NCI-H2107 (cell line): Measurements from ENCODE around the gene SLC24A5.

ENCODE experiments used
- DNase-seq: peaks from one replicate; lab custom pipeline; 2025; lab: John Stamatoyannopoulos, UW

Gene SLC24A5

DNA sequence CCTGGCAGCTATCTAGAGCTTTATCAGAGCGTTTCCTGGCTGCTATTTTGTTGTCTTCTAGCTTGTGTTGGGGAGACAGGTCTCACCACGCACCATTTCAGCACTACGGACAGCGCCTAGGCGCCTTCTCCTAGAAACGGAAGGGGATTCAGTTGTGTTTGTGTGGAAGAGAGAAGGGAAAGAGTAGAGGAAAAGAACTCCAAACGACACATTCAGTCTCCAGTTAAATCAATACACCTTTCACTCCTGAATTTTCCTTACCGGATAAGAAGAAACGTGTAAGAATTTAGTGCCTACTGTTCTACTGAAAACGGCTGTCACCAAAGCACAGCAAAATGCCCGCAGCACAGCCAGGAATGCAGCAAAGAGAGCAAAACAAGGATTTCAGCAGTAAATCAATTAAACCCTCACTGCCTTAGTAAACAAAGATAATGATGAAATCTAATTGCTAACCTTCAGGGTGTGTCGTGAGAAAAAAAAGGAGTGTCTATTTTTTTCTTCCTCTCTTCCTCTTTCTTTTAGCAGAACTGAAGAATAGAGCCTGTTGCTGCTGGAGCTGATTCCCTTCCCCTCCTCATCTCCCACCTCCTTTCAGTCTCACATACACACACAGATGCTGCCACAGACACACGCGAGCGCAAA is 70.3 kb downstream of the SLC24A5 start:
- no peak for DNase-seq

DNA sequence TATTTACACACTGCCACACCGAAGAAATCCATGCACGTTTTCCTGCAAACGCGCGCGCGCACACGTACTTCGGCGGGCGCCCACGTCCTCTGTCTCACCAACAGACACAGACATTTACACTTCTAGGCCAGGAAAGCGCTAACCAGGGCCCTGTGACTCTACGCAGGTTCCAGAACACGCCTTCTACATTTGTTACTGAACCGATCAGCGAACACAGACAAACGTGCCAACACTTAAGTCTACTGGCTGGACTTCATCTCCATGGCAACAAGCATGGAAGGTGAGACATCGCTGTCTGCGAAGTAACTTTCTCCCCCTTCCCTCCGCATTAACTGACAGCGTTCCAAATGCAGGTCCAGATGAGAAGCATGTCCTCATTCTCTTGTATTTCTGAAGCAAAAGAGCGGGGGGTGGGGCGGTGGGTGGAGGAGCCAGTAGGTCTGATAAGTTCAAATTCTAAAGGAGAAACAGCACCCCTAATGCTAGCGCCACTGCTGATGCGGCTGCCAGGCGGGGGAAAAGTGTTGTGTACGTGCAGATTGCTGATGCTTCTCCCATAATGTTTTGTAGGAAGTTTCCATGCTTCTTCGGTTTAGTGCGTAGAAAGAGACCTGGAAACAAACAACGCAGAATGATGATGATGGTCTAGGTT is 70.9 kb downstream of the SLC24A5 start, which contains the start of gene CTXN2:
Gene CTXN2, plus strand, starts transcription at position 92 of the 652 bp plus-strand sequence. CDS start 9,636 bp downstream, outside the sequence.
- no peak for DNase-seq
